Gastrocnemius medialis (tissue), 4 donors: ENCODE data around the gene AMTN. TPM values are rescaled to one million over a fixed set of nuclear protein-coding genes. Genes with fewer than 3 reads are reported as not detected.

Source experiments
- ATAC-seq, 2 donors: fragments of 150-250 bp; one replicate each; pipeline ENCODE4 v1.9.1; 2016
- DNase-seq, 2 donors: peaks; one replicate each; pipeline ENCODE4 v3.0.0-alpha.2; 2019
- H3K27ac ChIP-seq, 4 donors: fragments of 200-600 bp; sonication (generic); 1 replicate in 1 of 4; 2 replicates in 3 of 4; pipeline ENCODE4 v1.5.1; 2016 to 2018; ENCODE audit warnings: mild to moderate bottlenecking in 2 of 4, moderate library complexity in 1 of 4
- H3K27me3 ChIP-seq, 3 donors: fragments of 200-600 bp; sonication (generic) in 2 of 3; 1 replicate in 1 of 3; 2 replicates in 2 of 3; pipeline versions ENCODE4 v1.5.1 to v1.6.0; 2016 to 2019; ENCODE audit warnings: mild to moderate bottlenecking in 1 of 3, moderate library complexity in 1 of 3
- H3K36me3 ChIP-seq, 2 donors: fragments of 200-600 bp; sonication (generic) in 1 of 2; one replicate each; pipeline ENCODE4 v1.5.1; 2017 to 2018
- H3K4me1 ChIP-seq, 2 donors: fragments of 200-600 bp; sonication (generic) in 1 of 2; one replicate each; pipeline ENCODE4 v1.5.1; 2016 to 2017; ENCODE audit warnings: mild to moderate bottlenecking in 2 of 2
- H3K4me3 ChIP-seq, 4 donors: fragments of 200-600 bp; sonication (generic) in 3 of 4; 1 replicate in 1 of 4; 2 replicates in 3 of 4; pipeline ENCODE4 v1.5.1; 2016 to 2019; ENCODE audit warnings: mild to moderate bottlenecking in 2 of 4
- H3K9me3 ChIP-seq, 3 donors: fragments of 200-600 bp; sonication (generic) in 2 of 3; 1 replicate in 1 of 3; 2 replicates in 2 of 3; pipeline ENCODE4 v1.5.1; 2016 to 2019
- POLR2A ChIP-seq, 2 donors: fragments of 450-650 bp; IDR thresholded peaks; one replicate each; pipeline ENCODE4 v1.6.1; 2017; ENCODE audit warnings: antibody characterized with exemption in 2 of 2, mild to moderate bottlenecking in 2 of 2, moderate library complexity in 2 of 2
- in situ Hi-C, 4 donors: fragments of 200-750 bp; cut with MboI; loops; one replicate each; pipeline versions ENCODE4 v1.15.0 to v1.8.0; 2017; ENCODE audit warnings: low sequenced_read_pairs in 4 of 4
- intact Hi-C: fragments of 100-400 bp; cut with DNase I; formaldehyde crosslinking; loops from one replicate; pipeline ENCODE4 v1.15.1; 2023; ENCODE audit warnings: low total_unique reads
- total RNA-seq, 4 donors: library from RNA; depleted of rRNA; stranded (reverse); fragments of >200 nt; gene quantifications; one replicate each; pipeline versions ENCODE4 v1.1.0 to v1.2.3, GENCODE V29; 2016
- TF ChIP-seq, protein P1 (sequence below), 5 experiments: fragments of 450-650 bp in 3 of 5; fragments of 200-600 bp in 2 of 5; sonication (generic) in 2 of 5; IDR thresholded peaks in 4 of 5; conservative IDR thresholded peaks in 1 of 5; 1 replicate in 4 of 5; 2 replicates in 1 of 5; pipeline ENCODE4 v1.5.1; 2016 to 2019; ENCODE audit warnings: antibody characterized with exemption in 5 of 5, mild to moderate bottlenecking in 3 of 5, moderate library complexity in 3 of 5

The AMTN gene
- total RNA-seq, 4 donors from 2014 or later: not detected

DNA sequence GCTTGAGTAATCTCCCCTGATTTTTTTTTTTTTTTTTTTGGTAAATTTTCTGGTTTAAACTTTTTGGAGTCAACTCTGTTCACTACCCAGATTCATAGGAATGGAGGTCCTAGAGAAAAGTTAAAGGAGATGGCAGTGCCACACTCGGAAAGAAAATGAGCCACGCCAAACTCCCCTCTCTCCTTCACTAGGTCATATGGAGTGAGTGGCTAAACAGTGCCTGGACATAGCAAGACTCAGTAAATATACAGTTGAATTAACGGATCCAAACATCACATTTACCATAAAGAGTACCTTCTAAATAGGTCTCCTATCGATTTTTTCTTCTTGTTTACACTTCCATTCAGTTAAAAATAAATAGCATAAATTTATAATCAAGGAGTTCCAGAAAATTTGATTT lies 13.6 kb upstream of the AMTN start:
- no peaks in the 10 kb centered on the region for H3K36me3 ChIP-seq
- no peaks in the 10 kb centered on the region for H3K9me3 ChIP-seq
- intact Hi-C loops: no loop called here
- no peak overlapping the region for H3K27ac ChIP-seq
- ATAC-seq (no peak), DNase-seq (no peak)
- no peaks in the 10 kb centered on the region for H3K4me1 ChIP-seq
- H3K27me3 ChIP-seq: no peaks in the 10 kb centered on the region
- H3K4me3 ChIP-seq: no peak overlapping the region
- in situ Hi-C loops: no loop called here
- TF ChIP-seq, protein P1, sequence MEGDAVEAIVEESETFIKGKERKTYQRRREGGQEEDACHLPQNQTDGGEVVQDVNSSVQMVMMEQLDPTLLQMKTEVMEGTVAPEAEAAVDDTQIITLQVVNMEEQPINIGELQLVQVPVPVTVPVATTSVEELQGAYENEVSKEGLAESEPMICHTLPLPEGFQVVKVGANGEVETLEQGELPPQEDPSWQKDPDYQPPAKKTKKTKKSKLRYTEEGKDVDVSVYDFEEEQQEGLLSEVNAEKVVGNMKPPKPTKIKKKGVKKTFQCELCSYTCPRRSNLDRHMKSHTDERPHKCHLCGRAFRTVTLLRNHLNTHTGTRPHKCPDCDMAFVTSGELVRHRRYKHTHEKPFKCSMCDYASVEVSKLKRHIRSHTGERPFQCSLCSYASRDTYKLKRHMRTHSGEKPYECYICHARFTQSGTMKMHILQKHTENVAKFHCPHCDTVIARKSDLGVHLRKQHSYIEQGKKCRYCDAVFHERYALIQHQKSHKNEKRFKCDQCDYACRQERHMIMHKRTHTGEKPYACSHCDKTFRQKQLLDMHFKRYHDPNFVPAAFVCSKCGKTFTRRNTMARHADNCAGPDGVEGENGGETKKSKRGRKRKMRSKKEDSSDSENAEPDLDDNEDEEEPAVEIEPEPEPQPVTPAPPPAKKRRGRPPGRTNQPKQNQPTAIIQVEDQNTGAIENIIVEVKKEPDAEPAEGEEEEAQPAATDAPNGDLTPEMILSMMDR (IDR thresholded peaks at IDR 0.05 in 4 of 5, conservative IDR thresholded peaks at IDR 0.05 in 1 of 5): no peak
- TF ChIP-seq POLR2A (IDR thresholded peaks at IDR 0.05): no peak

DNA sequence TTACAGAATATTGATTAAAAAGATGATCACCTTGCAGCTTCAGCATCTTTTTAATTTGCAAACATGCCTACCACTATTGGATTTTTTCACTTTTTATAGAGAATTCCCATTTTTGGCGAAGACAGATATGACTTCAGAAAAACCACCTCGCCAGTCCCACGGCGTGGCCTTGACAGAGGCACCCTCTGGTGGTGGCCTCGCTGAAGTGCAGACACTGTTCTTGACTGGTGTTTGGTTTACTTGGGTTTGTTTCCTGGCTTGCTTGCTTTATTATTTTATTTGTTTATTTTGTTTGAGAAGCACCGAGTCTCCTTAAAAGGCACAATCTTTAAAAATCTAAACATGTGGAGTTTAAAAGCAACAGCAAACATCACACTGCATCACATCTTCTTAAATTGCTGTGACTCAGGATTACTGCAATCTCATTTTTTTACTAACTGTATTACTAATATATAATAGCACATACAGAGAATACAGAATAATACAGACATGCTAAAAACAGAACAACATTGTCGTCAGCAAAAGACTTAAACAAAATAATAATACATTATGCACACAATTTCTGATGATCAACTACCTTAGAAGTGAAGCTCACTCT lies 13.1 kb upstream of the AMTN start:
- TF ChIP-seq, protein P1 (IDR thresholded peaks at IDR 0.05 in 4 of 5, conservative IDR thresholded peaks at IDR 0.05 in 1 of 5): peak in 4 of 5 experiments; percentile 30 to 67 (median 47)
- no peak for TF ChIP-seq POLR2A (IDR thresholded peaks at IDR 0.05)
- in situ Hi-C loops (no loop called here), intact Hi-C loops (no loop called here)
- Histone ChIP-seq H3K27me3 (no peaks in the 10 kb centered on the region), H3K4me1 (no peaks in the 10 kb centered on the region), H3K36me3 (no peaks in the 10 kb centered on the region), H3K4me3 (no peak overlapping the region), H3K9me3 (no peaks in the 10 kb centered on the region), H3K27ac (no peak overlapping the region)
- ATAC-seq (no peak), DNase-seq (peak in 1 of 2 donors; percentile 15)

DNA sequence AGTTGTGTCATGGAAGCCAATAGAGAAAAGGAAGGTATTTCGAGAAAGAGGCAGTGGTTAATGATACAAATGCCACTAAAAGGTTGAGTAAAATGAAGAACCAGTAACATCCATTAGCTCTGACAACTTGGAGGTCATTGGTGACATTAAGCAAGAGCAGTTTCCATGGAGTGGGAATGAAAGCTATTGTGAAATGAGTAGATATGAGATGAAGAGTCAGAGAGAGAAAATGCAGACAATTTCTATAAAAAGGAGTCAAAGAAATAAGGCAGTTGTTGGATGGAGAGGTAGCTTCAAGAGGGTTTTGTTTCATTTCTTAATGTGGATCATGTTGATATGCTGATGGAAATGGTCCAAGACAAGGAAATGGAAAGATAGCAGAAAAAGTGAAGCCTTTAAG lies 9.6 kb upstream of the AMTN start:
- no peak for ATAC-seq
- Histone ChIP-seq H3K27me3 (no peaks in the 10 kb centered on the region), H3K9me3 (no peaks in the 10 kb centered on the region), H3K4me1 (no peaks in the 10 kb centered on the region), H3K27ac (no peak overlapping the region), H3K36me3 (no peaks in the 10 kb centered on the region), H3K4me3 (no peak overlapping the region)
- intact Hi-C loops (no loop called here), in situ Hi-C loops (no loop called here)
- DNase-seq: no peak
- TF ChIP-seq, protein P1 (IDR thresholded peaks at IDR 0.05 in 4 of 5, conservative IDR thresholded peaks at IDR 0.05 in 1 of 5): no peak
- TF ChIP-seq POLR2A (IDR thresholded peaks at IDR 0.05): no peak

DNA sequence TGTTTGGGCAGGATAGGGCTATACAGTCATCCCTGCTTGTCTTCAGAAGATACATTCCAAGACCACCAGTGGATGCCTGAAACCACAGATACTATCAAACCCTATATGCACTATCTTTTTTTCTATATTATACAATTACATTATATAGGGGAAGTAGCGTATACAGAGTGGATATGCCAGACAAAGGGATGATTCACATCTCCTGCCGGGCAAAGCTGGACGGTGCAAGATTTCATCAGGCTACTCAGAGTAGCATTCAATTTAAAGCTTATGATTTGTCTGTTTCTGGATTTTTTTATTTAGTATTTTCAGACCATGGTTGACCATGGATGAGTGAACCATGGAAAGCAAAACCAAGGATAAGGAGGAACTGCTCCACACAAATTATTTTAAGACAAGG lies 7.0 kb upstream of the AMTN start:
- no peaks in the 10 kb centered on the region for H3K4me1 ChIP-seq

More for the DNA sequence above, 7.0 kb upstream of the AMTN start:
- Histone ChIP-seq H3K27me3 (no peaks in the 10 kb centered on the region), H3K4me3 (no peak overlapping the region), H3K36me3 (no peaks in the 10 kb centered on the region), H3K27ac (no peak overlapping the region), H3K9me3 (no peaks in the 10 kb centered on the region)
- TF ChIP-seq POLR2A (IDR thresholded peaks at IDR 0.05): no peak
- TF ChIP-seq, protein P1 (IDR thresholded peaks at IDR 0.05 in 4 of 5, conservative IDR thresholded peaks at IDR 0.05 in 1 of 5): no peak
- in situ Hi-C loops: no loop called here
- intact Hi-C loops: no loop called here
- ATAC-seq (no peak), DNase-seq (no peak)
